ENCODE results near the gene TP53RK. TPM values are rescaled to one million over a fixed set of nuclear protein-coding genes. Genes with fewer than 3 reads are reported as not detected.

Gene TP53RK
- total RNA-seq, 5 donors from 2014 or later (not counting 1 experiment from before 2014, with no cell fraction given) = 5.8 to 23.2 (median 21.9) TPM

GRCh38 chr20:46644160-46644559 is 45.1 kb downstream of the TP53RK start:
- H3K36me3 ChIP-seq (ENCODE audit: control insufficient read depth in 2 of 2, extremely low read depth in 1 of 2, insufficient read depth in 1 of 2, low read length in 1 of 2) = no peaks in the 10 kb centered on the region
- no peaks in the 10 kb centered on the region for H3K36me3 Mint-ChIP-seq
- no peak for ATAC-seq (replicated peaks in 1 of 4)
- no peaks in the 10 kb centered on the region for H3K4me1 Mint-ChIP-seq
- 100% methylated on average over 2 of the region's 3 CpGs for WGBS (ENCODE audit: insufficient coverage)
- H3K9me3 Mint-ChIP-seq = no peaks in the 10 kb centered on the region
- H3K27me3 ChIP-seq (replicated peaks in 1 of 2; ENCODE audit: control insufficient read depth in 2 of 2, extremely low read depth in 1 of 2, insufficient read depth in 2 of 2, low read length in 1 of 2) = peaks cover 0 to 28% of the 10 kb centered on the region in 2 experiments
- no peak overlapping the region for H3K27ac ChIP-seq (ENCODE audit: low read length)
- POLR2A ChIA-PET = no interaction called here
- H3K9me3 ChIP-seq = no peaks in the 10 kb centered on the region
- no peak overlapping the region for H3K27ac Mint-ChIP-seq
- H3K27me3 Mint-ChIP-seq = peaks cover 4 to 6% of the 10 kb centered on the region in 2 donors
- H3K4me3 ChIP-seq (ENCODE audit: control insufficient read depth in 1 of 2, extremely low read depth in 1 of 2, low read length in 1 of 2) = no peak overlapping the region
- no peak for DNase-seq
- CTCF ChIA-PET = no interaction called here
- no peak overlapping the region for H3K4me3 Mint-ChIP-seq
- no peaks in the 10 kb centered on the region for H3K4me1 ChIP-seq (ENCODE audit: control insufficient read depth in 1 of 2, extremely low read depth in 1 of 2, insufficient read depth in 2 of 2, low read length in 2 of 2)

GRCh38 chr20:46642969-46643343 is 46.3 kb downstream of the TP53RK start:
- Histone ChIP-seq H3K27me3 (replicated peaks in 1 of 2; ENCODE audit: control insufficient read depth in 2 of 2, extremely low read depth in 1 of 2, insufficient read depth in 2 of 2, low read length in 1 of 2) (peaks cover 0 to 33% of the 10 kb centered on the region in 2 experiments), H3K4me1 (ENCODE audit: control insufficient read depth in 1 of 2, extremely low read depth in 1 of 2, insufficient read depth in 2 of 2, low read length in 2 of 2) (no peaks in the 10 kb centered on the region), H3K27ac (ENCODE audit: low read length) (no peak overlapping the region), H3K9me3 (no peaks in the 10 kb centered on the region), H3K4me3 (ENCODE audit: control insufficient read depth in 1 of 2, extremely low read depth in 1 of 2, low read length in 1 of 2) (no peak overlapping the region), H3K36me3 (ENCODE audit: control insufficient read depth in 2 of 2, extremely low read depth in 1 of 2, insufficient read depth in 1 of 2, low read length in 1 of 2) (no peaks in the 10 kb centered on the region)
- POLR2A ChIA-PET = interaction anchor here in 1 of 2 donors (0.7 kb wide), 1 partner anchor 120 kb away, joined by 5 read pairs; no protein-coding TSS in a partner anchor
- DNase-seq (no peak), ATAC-seq (replicated peaks in 1 of 4) (no peak)
- H3K4me3 Mint-ChIP-seq = no peak overlapping the region
- no peak overlapping the region for H3K27ac Mint-ChIP-seq
- no peaks in the 10 kb centered on the region for H3K4me1 Mint-ChIP-seq
- H3K27me3 Mint-ChIP-seq = peaks cover 3 to 7% of the 10 kb centered on the region in 2 donors
- CTCF ChIA-PET = no interaction called here
- no CpG with 5 or more reads among the region's 5 CpGs for WGBS (ENCODE audit: insufficient coverage)
- H3K9me3 Mint-ChIP-seq = no peaks in the 10 kb centered on the region
- no peaks in the 10 kb centered on the region for H3K36me3 Mint-ChIP-seq

- H3K4me1 ChIP-seq (ENCODE audit: control insufficient read depth in 1 of 2, extremely low read depth in 1 of 2, insufficient read depth in 2 of 2, low read length in 2 of 2) = no peaks in the 10 kb centered on the region
- 80% methylated on average over 8 of the region's 12 CpGs for WGBS (ENCODE audit: insufficient coverage)
- H3K27me3 ChIP-seq (replicated peaks in 1 of 2; ENCODE audit: control insufficient read depth in 2 of 2, extremely low read depth in 1 of 2, insufficient read depth in 2 of 2, low read length in 1 of 2) = peaks cover 0 to 32% of the 10 kb centered on the region in 2 experiments
- no peak overlapping the region for H3K27ac Mint-ChIP-seq
- no peak overlapping the region for H3K4me3 ChIP-seq (ENCODE audit: control insufficient read depth in 1 of 2, extremely low read depth in 1 of 2, low read length in 1 of 2)
- no peak for ATAC-seq (replicated peaks in 1 of 4)
- no peaks in the 10 kb centered on the region for H3K9me3 Mint-ChIP-seq
- no peaks in the 10 kb centered on the region for H3K4me1 Mint-ChIP-seq
- H3K36me3 Mint-ChIP-seq = no peaks in the 10 kb centered on the region
- no peaks in the 10 kb centered on the region for H3K9me3 ChIP-seq
- DNase-seq = no peak
- peaks cover 5 to 10% of the 10 kb centered on the region in 2 donors for H3K27me3 Mint-ChIP-seq
- CTCF ChIA-PET = no interaction called here
- H3K4me3 Mint-ChIP-seq = no peak overlapping the region
- H3K27ac ChIP-seq (ENCODE audit: low read length) = no peak overlapping the region
- no peaks in the 10 kb centered on the region for H3K36me3 ChIP-seq (ENCODE audit: control insufficient read depth in 2 of 2, extremely low read depth in 1 of 2, insufficient read depth in 1 of 2, low read length in 1 of 2)
- POLR2A ChIA-PET = interaction anchor here in 1 of 2 donors (0.7 kb wide), 1 partner anchor 119 kb away, joined by 5 read pairs; no protein-coding TSS in a partner anchor
Measured at GRCh38 chr20:46642265-46642968, 46.8 kb downstream of the TP53RK start.

GRCh38 chr20:46641424-46641823 is 47.8 kb downstream of the TP53RK start:
- Mint-ChIP-seq H3K27me3 (peaks cover 6 to 10% of the 10 kb centered on the region in 2 donors), H3K27ac (no peak overlapping the region), H3K9me3 (no peaks in the 10 kb centered on the region), H3K4me1 (no peaks in the 10 kb centered on the region), H3K36me3 (no peaks in the 10 kb centered on the region), H3K4me3 (no peak overlapping the region)
- ChIA-PET CTCF (no interaction called here), POLR2A (no interaction called here)
- no peak overlapping the region for H3K27ac ChIP-seq (ENCODE audit: low read length)
- H3K4me1 ChIP-seq (ENCODE audit: control insufficient read depth in 1 of 2, extremely low read depth in 1 of 2, insufficient read depth in 2 of 2, low read length in 2 of 2) = no peaks in the 10 kb centered on the region
- no peak for DNase-seq
- ATAC-seq (replicated peaks in 1 of 4) = no peak
- H3K27me3 ChIP-seq (replicated peaks in 1 of 2; ENCODE audit: control insufficient read depth in 2 of 2, extremely low read depth in 1 of 2, insufficient read depth in 2 of 2, low read length in 1 of 2) = peaks cover 0 to 34% of the 10 kb centered on the region in 2 experiments
- H3K36me3 ChIP-seq (ENCODE audit: control insufficient read depth in 2 of 2, extremely low read depth in 1 of 2, insufficient read depth in 1 of 2, low read length in 1 of 2) = no peaks in the 10 kb centered on the region
- H3K9me3 ChIP-seq = no peaks in the 10 kb centered on the region
- no peak overlapping the region for H3K4me3 ChIP-seq (ENCODE audit: control insufficient read depth in 1 of 2, extremely low read depth in 1 of 2, low read length in 1 of 2)

- no peaks in the 10 kb centered on the region for H3K36me3 Mint-ChIP-seq
- H3K27ac ChIP-seq (ENCODE audit: low read length) = no peak overlapping the region
- DNase-seq (no peak), ATAC-seq (replicated peaks in 1 of 4) (no peak)
- H3K27me3 ChIP-seq (replicated peaks in 1 of 2; ENCODE audit: control insufficient read depth in 2 of 2, extremely low read depth in 1 of 2, insufficient read depth in 2 of 2, low read length in 1 of 2) = peaks cover 0 to 34% of the 10 kb centered on the region in 2 experiments
- no peaks in the 10 kb centered on the region for H3K9me3 ChIP-seq
- 73% methylated on average over 12 of the region's 14 CpGs for WGBS (ENCODE audit: insufficient coverage)
- H3K9me3 Mint-ChIP-seq = no peaks in the 10 kb centered on the region
- H3K4me1 ChIP-seq (ENCODE audit: control insufficient read depth in 1 of 2, extremely low read depth in 1 of 2, insufficient read depth in 2 of 2, low read length in 2 of 2) = no peaks in the 10 kb centered on the region
- H3K4me3 ChIP-seq (ENCODE audit: control insufficient read depth in 1 of 2, extremely low read depth in 1 of 2, low read length in 1 of 2) = no peak overlapping the region
- ChIA-PET POLR2A (no interaction called here), CTCF (no interaction called here)
- H3K36me3 ChIP-seq (ENCODE audit: control insufficient read depth in 2 of 2, extremely low read depth in 1 of 2, insufficient read depth in 1 of 2, low read length in 1 of 2) = no peaks in the 10 kb centered on the region
- no peak overlapping the region for H3K27ac Mint-ChIP-seq
- peaks cover 10 to 11% of the 10 kb centered on the region in 2 donors for H3K27me3 Mint-ChIP-seq
- H3K4me1 Mint-ChIP-seq = no peaks in the 10 kb centered on the region
- no peak overlapping the region for H3K4me3 Mint-ChIP-seq
Measured at GRCh38 chr20:46640536-46641311, 48.5 kb downstream of the TP53RK start.

GRCh38 chr20:46640044-46640443 is 49.2 kb downstream of the TP53RK start:
- Histone ChIP-seq H3K27me3 (replicated peaks in 1 of 2; ENCODE audit: control insufficient read depth in 2 of 2, extremely low read depth in 1 of 2, insufficient read depth in 2 of 2, low read length in 1 of 2) (peaks cover 0 to 37% of the 10 kb centered on the region in 2 experiments), H3K4me1 (ENCODE audit: control insufficient read depth in 1 of 2, extremely low read depth in 1 of 2, insufficient read depth in 2 of 2, low read length in 2 of 2) (no peaks in the 10 kb centered on the region), H3K27ac (ENCODE audit: low read length) (no peak overlapping the region), H3K36me3 (ENCODE audit: control insufficient read depth in 2 of 2, extremely low read depth in 1 of 2, insufficient read depth in 1 of 2, low read length in 1 of 2) (no peaks in the 10 kb centered on the region), H3K4me3 (ENCODE audit: control insufficient read depth in 1 of 2, extremely low read depth in 1 of 2, low read length in 1 of 2) (no peak overlapping the region), H3K9me3 (no peaks in the 10 kb centered on the region)
- ChIA-PET POLR2A (no interaction called here), CTCF (no interaction called here)
- no peaks in the 10 kb centered on the region for H3K4me1 Mint-ChIP-seq
- no peak for ATAC-seq (replicated peaks in 1 of 4)
- no peaks in the 10 kb centered on the region for H3K9me3 Mint-ChIP-seq
- H3K27me3 Mint-ChIP-seq = peaks cover 11 to 15% of the 10 kb centered on the region in 2 donors
- no peak for DNase-seq
- no peak overlapping the region for H3K27ac Mint-ChIP-seq
- 78% methylated on average over 5 of the region's 6 CpGs for WGBS (ENCODE audit: insufficient coverage)
- no peaks in the 10 kb centered on the region for H3K36me3 Mint-ChIP-seq
- no peak overlapping the region for H3K4me3 Mint-ChIP-seq

Measured in T-cell (primary cell).